NT2/D1 (cell line): ENCODE data around the gene TIMM21.

ENCODE experiments used
- SUZ12 ChIP-seq: IDR thresholded peaks from 2 replicates; pipeline ENCODE4 v1.6.1; 2011; ENCODE audit not compliant: insufficient read length, insufficient read depth; ENCODE audit errors: extremely low read depth
- YY1 ChIP-seq: IDR thresholded peaks from 2 replicates; pipeline ENCODE4 v1.6.1; 2011; ENCODE audit not compliant: insufficient read length, insufficient read depth
- ZNF274 ChIP-seq: IDR thresholded peaks from 2 replicates; pipeline ENCODE4 v1.6.1; 2011; ENCODE audit warnings: mild to moderate bottlenecking, low read depth, low read length

DNA sequence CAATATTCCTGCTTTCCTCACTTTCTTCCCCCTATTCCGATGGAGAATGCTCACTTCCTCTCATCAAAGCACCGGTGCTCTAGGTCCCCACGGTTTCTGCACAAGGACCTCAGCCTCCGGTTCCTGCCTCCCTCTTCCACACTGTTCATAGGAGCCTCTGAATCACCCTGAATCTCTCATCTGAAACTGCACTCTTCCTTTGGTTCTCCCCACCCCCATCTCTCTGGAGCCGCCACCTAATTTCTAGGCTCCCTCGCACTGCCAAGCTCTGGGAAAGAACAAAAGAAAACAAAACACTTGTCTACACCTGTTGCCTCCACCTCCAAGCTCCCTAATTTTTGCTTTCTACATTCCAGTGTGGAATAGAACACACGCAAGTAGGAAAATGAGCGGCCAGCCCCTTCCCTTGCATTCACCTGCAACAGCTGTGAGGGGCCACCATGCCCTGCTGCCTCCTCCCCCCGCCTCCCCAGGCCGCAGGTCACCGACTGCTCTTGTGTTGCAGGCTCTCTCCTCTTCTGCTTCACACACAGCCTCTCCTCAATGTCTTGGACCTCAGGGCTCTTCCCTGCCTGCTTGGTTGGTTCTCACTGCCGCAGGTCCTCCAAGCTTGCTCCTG, 10.3 kb upstream of the TIMM21 start:
- no peak for TF ChIP-seq YY1
- TF ChIP-seq ZNF274 = no peak
- no peak for TF ChIP-seq SUZ12
